Activated naive CD4-positive, alpha-beta T cell treated with anti-CD3 and anti-CD28 coated beads, Interleukin-2, amount 50 U/mL, for 24 hours (primary cell): Measurements from ENCODE around the gene VPS9D1.
"Not testable (repeated sequence)": the region's sequence is repeated elsewhere in the genome, so short reads cannot be mapped to it uniquely, and the experiment has no call there.

Experiments
- H3K27ac Mint-ChIP-seq: one replicate; pipeline ENCODE4 v1.8.0; 2021; ENCODE audit warnings: mild to moderate bottlenecking, mixed read lengths
- H3K27me3 Mint-ChIP-seq: one replicate; pipeline ENCODE4 v1.8.0; 2021; ENCODE audit warnings: mixed read lengths
- H3K36me3 Mint-ChIP-seq: one replicate; pipeline ENCODE4 v1.8.0; 2021; ENCODE audit warnings: mixed read lengths
- H3K4me1 Mint-ChIP-seq: one replicate; pipeline ENCODE4 v1.8.0; 2021; ENCODE audit warnings: mixed read lengths
- H3K4me3 Mint-ChIP-seq: one replicate; pipeline ENCODE4 v1.8.0; 2021; ENCODE audit warnings: mild to moderate bottlenecking, mixed read lengths
- H3K9me3 Mint-ChIP-seq: one replicate; pipeline ENCODE4 v1.8.0; 2021; ENCODE audit warnings: mixed read lengths

Gene VPS9D1

GRCh38 chr16:89706518-89707260 is 14.0 kb downstream of the VPS9D1 start:
- no peak overlapping the region for H3K4me3 Mint-ChIP-seq

GRCh38 chr16:89705006-89705405 is 15.7 kb downstream of the VPS9D1 start:
- Mint-ChIP-seq H3K27me3 (no peaks in the 10 kb centered on the region), H3K9me3 (no peaks in the 10 kb centered on the region), H3K27ac (no peak overlapping the region), H3K4me1 (peaks cover 19% of the 10 kb centered on the region), H3K4me3 (no peak overlapping the region), H3K36me3 (no peaks in the 10 kb centered on the region)

More at GRCh38 chr16:89706518-89707260, 14.0 kb downstream of the VPS9D1 start:
- H3K4me1 Mint-ChIP-seq: peaks cover 14% of the 10 kb centered on the region
- no peak overlapping the region for H3K27ac Mint-ChIP-seq
- no peaks in the 10 kb centered on the region for H3K36me3 Mint-ChIP-seq
- H3K27me3 Mint-ChIP-seq: no peaks in the 10 kb centered on the region
- no peaks in the 10 kb centered on the region for H3K9me3 Mint-ChIP-seq

GRCh38 chr16:89704281-89704680 is 16.4 kb downstream of the VPS9D1 start:
- no peaks in the 10 kb centered on the region for H3K9me3 Mint-ChIP-seq
- H3K4me1 Mint-ChIP-seq: peaks cover 23% of the 10 kb centered on the region
- no peak overlapping the region for H3K27ac Mint-ChIP-seq
- H3K27me3 Mint-ChIP-seq: no peaks in the 10 kb centered on the region
- H3K4me3 Mint-ChIP-seq: no peak overlapping the region
- no peaks in the 10 kb centered on the region for H3K36me3 Mint-ChIP-seq

- peaks cover 27% of the 10 kb centered on the region for H3K4me1 Mint-ChIP-seq
- peaks cover 2% of the 10 kb centered on the region for H3K36me3 Mint-ChIP-seq
- no peaks in the 10 kb centered on the region for H3K9me3 Mint-ChIP-seq
- no peaks in the 10 kb centered on the region for H3K27me3 Mint-ChIP-seq
- peak within 1 kb of the TSS; percentile 76 for H3K4me3 Mint-ChIP-seq
- H3K27ac Mint-ChIP-seq: peak within 1 kb of the TSS; percentile 11
These were observed 19.0 kb downstream of the VPS9D1 start, which contains the start of gene SPATA2L for GRCh38 chr16:89701425-89702406. TSS of gene SPATA2L (minus strand) at chr16:89701705. CDS start at chr16:89701232, 473 bp downstream.

GRCh38 chr16:89700649-89701424 is 19.9 kb downstream of the VPS9D1 start:
- peaks cover 23% of the 10 kb centered on the region for H3K4me1 Mint-ChIP-seq
- no peaks in the 10 kb centered on the region for H3K27me3 Mint-ChIP-seq
- H3K36me3 Mint-ChIP-seq: peaks cover 2% of the 10 kb centered on the region
- H3K27ac Mint-ChIP-seq: no peak overlapping the region
- peak overlapping the region; percentile 66 for H3K4me3 Mint-ChIP-seq
- no peaks in the 10 kb centered on the region for H3K9me3 Mint-ChIP-seq

- Mint-ChIP-seq H3K27me3 (no peaks in the 10 kb centered on the region), H3K9me3 (no peaks in the 10 kb centered on the region), H3K36me3 (peaks cover 2% of the 10 kb centered on the region), H3K27ac (peak overlapping the region; percentile 79), H3K4me1 (peaks cover 22% of the 10 kb centered on the region), H3K4me3 (peak overlapping the region; percentile 66)
These were observed 20.5 kb downstream of the VPS9D1 start for GRCh38 chr16:89700100-89700648.

- peak overlapping the region; percentile 66 for H3K4me3 Mint-ChIP-seq
- not testable (repeated sequence) for H3K36me3 Mint-ChIP-seq, H3K9me3 Mint-ChIP-seq, H3K27me3 Mint-ChIP-seq, H3K27ac Mint-ChIP-seq
- peaks cover 22% of the 10 kb centered on the region for H3K4me1 Mint-ChIP-seq
These were observed 21.0 kb downstream of the VPS9D1 start for GRCh38 chr16:89699629-89700099.

- not testable (repeated sequence) for H3K9me3 Mint-ChIP-seq, H3K27ac Mint-ChIP-seq, H3K27me3 Mint-ChIP-seq, H3K4me3 Mint-ChIP-seq, H3K36me3 Mint-ChIP-seq
- peaks cover 22% of the 10 kb centered on the region for H3K4me1 Mint-ChIP-seq
These were observed 22.0 kb downstream of the VPS9D1 start for GRCh38 chr16:89698717-89699116.

GRCh38 chr16:89697616-89698331 is 22.9 kb downstream of the VPS9D1 start:
- Mint-ChIP-seq H3K27me3 (no peaks in the 10 kb centered on the region), H3K4me1 (peaks cover 22% of the 10 kb centered on the region)

GRCh38 chr16:89697161-89697615 is 23.5 kb downstream of the VPS9D1 start:
- Mint-ChIP-seq H3K27ac (no peak overlapping the region), H3K27me3 (no peaks in the 10 kb centered on the region), H3K36me3 (peaks cover 2% of the 10 kb centered on the region), H3K9me3 (no peaks in the 10 kb centered on the region), H3K4me3 (no peak overlapping the region), H3K4me1 (peaks cover 17% of the 10 kb centered on the region)

More at GRCh38 chr16:89697616-89698331, 22.9 kb downstream of the VPS9D1 start:
- Mint-ChIP-seq H3K4me3 (no peak overlapping the region), H3K27ac (no peak overlapping the region), H3K36me3 (peaks cover 2% of the 10 kb centered on the region), H3K9me3 (no peaks in the 10 kb centered on the region)

GRCh38 chr16:89696670-89697128 is 24.0 kb downstream of the VPS9D1 start:
- H3K4me3 Mint-ChIP-seq: no peak overlapping the region
- H3K36me3 Mint-ChIP-seq: peaks cover 2% of the 10 kb centered on the region
- H3K9me3 Mint-ChIP-seq: no peaks in the 10 kb centered on the region
- H3K27me3 Mint-ChIP-seq: no peaks in the 10 kb centered on the region
- H3K4me1 Mint-ChIP-seq: peaks cover 17% of the 10 kb centered on the region
- no peak overlapping the region for H3K27ac Mint-ChIP-seq

GRCh38 chr16:89695875-89696669 is 24.6 kb downstream of the VPS9D1 start:
- peaks cover 2% of the 10 kb centered on the region for H3K36me3 Mint-ChIP-seq
- no peaks in the 10 kb centered on the region for H3K9me3 Mint-ChIP-seq

GRCh38 chr16:89695086-89695874 is 25.4 kb downstream of the VPS9D1 start:
- H3K4me3 Mint-ChIP-seq: no peak overlapping the region
- peaks cover 15% of the 10 kb centered on the region for H3K4me1 Mint-ChIP-seq
- H3K27ac Mint-ChIP-seq: no peak overlapping the region
- no peaks in the 10 kb centered on the region for H3K27me3 Mint-ChIP-seq
- H3K36me3 Mint-ChIP-seq: peaks cover 4% of the 10 kb centered on the region
- H3K9me3 Mint-ChIP-seq: no peaks in the 10 kb centered on the region

More at GRCh38 chr16:89695875-89696669, 24.6 kb downstream of the VPS9D1 start:
- Mint-ChIP-seq H3K4me1 (peaks cover 17% of the 10 kb centered on the region), H3K27ac (no peak overlapping the region), H3K4me3 (no peak overlapping the region), H3K27me3 (no peaks in the 10 kb centered on the region)
